SU-DHL-6 (cell line): ENCODE measurements around the gene SDS.

Experiments used
- H2AFZ ChIP-seq: fragments of 200-600 bp; sonication (generic); 2 replicates; pipeline ENCODE4 v1.6.1; 2014; ENCODE audit warnings: low read depth, mild to moderate bottlenecking, moderate library complexity, mixed read lengths, antibody characterized with exemption, low read length; ENCODE audit not compliant: severe bottlenecking
- H3F3A ChIP-seq: fragments of 200-600 bp; shearing (Covaris generic); 2 replicates; pipeline ENCODE4 v1.6.0; 2016; ENCODE audit warnings: antibody characterized with exemption, mild to moderate bottlenecking; ENCODE audit not compliant: insufficient read depth
- H3K27ac ChIP-seq: fragments of 200-600 bp; sonication (generic); 2 replicates; pipeline ENCODE4 v1.5.1; 2016; ENCODE audit warnings: low read depth, mild to moderate bottlenecking, low read length, moderate library complexity, mixed read lengths
- H3K27me3 ChIP-seq: fragments of 200-600 bp; sonication (generic), shearing (Covaris generic); 2 replicates; pipeline ENCODE4 v1.6.0; 2014; ENCODE audit warnings: mild to moderate bottlenecking, low read length
- H3K36me3 ChIP-seq: fragments of 200-600 bp; sonication (generic); 2 replicates; pipeline ENCODE4 v1.6.1; 2014; ENCODE audit warnings: mild to moderate bottlenecking, low read length, mixed read lengths
- H3K4me2 ChIP-seq: fragments of 300-600, 200-600 bp; shearing (Covaris generic), sonication (generic); 2 replicates; pipeline ENCODE4 v1.6.0; 2014; ENCODE audit warnings: low read length, low read depth, mild to moderate bottlenecking; ENCODE audit not compliant: poor library complexity, severe bottlenecking
- H3K4me3 ChIP-seq: fragments of 200-600 bp; sonication (generic); 2 replicates; pipeline ENCODE4 v1.5.1; 2014; ENCODE audit warnings: antibody characterized with exemption, low read length, mild to moderate bottlenecking, mixed read lengths; ENCODE audit not compliant: insufficient read depth, poor library complexity, severe bottlenecking
- H3K79me2 ChIP-seq: fragments of 200-600 bp; sonication (generic); 2 replicates; pipeline ENCODE4 v1.6.1; 2014; ENCODE audit warnings: mild to moderate bottlenecking, low read length, moderate library complexity; ENCODE audit not compliant: insufficient read depth
- H3K9ac ChIP-seq: fragments of 200-600 bp; sonication (generic); 2 replicates; pipeline ENCODE4 v1.7.0; 2014; ENCODE audit warnings: mild to moderate bottlenecking, low read length
- H3K9me2 ChIP-seq: fragments of 200-600 bp; sonication (generic); replicated peaks from 2 replicates; pipeline ENCODE4 v1.6.1; 2014; ENCODE audit warnings: low read length; ENCODE audit not compliant: insufficient read depth
- H3K9me3 ChIP-seq: fragments of 200-600 bp; sonication (generic); 2 replicates; pipeline ENCODE4 v1.6.1; 2014; ENCODE audit warnings: low read length, mixed read lengths; ENCODE audit not compliant: insufficient read depth
- H4K20me1 ChIP-seq: fragments of 200-600 bp; sonication (generic); 2 replicates; pipeline ENCODE4 v1.6.1; 2014; ENCODE audit warnings: low read depth, mild to moderate bottlenecking, antibody characterized with exemption, low read length, moderate library complexity, mixed read lengths
- CTCF ChIP-seq: fragments of 200-600 bp; sonication (generic); IDR thresholded peaks from one replicate; pipeline ENCODE4 v1.5.1; 2017; ENCODE audit warnings: antibody characterized with exemption, mild to moderate bottlenecking, low read length, moderate library complexity; ENCODE audit not compliant: insufficient read depth, poor library complexity, severe bottlenecking
- EZH2phosphoT487 ChIP-seq: fragments of 200-600 bp; sonication (generic), shearing (Covaris generic); conservative IDR thresholded peaks from 2 replicates; pipeline ENCODE4 v1.6.1; 2018; ENCODE audit warnings: mild to moderate bottlenecking, antibody characterized with exemption, low read length, moderate library complexity, mixed read lengths

The SDS gene

DNA sequence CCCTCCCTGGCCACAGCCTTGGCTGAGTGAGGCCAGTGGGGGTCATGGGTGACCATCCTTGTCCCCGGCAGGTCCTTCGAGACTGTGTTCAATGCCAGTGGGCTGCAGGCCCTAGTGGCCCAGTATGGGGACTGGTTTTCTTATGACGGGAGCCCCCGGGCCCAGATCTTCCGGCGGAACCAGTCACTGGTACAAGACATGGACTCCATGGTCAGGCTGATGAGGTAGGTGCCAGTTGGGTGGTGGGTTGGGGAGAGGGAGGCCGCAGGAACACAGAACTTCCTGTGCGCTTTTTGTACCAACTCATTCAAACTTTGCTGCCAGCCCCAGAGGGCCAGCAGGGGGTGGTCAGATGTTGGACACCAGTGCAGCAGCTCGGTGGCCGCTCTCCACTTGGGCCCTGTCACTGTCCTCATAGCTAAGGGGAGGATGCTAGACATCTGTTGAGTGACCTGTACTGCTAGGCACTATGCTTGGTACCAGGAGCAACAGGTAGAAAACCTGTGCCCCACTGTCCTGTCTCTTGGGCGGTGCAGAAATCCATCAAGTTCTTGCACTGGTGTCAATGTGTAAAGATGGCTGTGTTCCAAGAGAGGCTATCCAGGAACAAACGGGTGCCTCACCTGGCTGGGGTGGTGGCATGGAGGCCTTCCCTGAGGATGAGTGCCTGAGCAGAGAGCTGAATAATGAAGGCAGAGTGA is 16.7 kb downstream of the SDS start:
- Histone ChIP-seq H3F3A (no peaks in the 10 kb centered on the region), H3K9me3 (no peaks in the 10 kb centered on the region), H3K27ac (no peak overlapping the region), H3K4me3 (no peak overlapping the region), H3K79me2 (no peaks in the 10 kb centered on the region), H4K20me1 (no peaks in the 10 kb centered on the region), H3K27me3 (no peaks in the 10 kb centered on the region), H2AFZ (no peak overlapping the region), H3K36me3 (no peaks in the 10 kb centered on the region), H3K4me2 (no peak overlapping the region), H3K9me2 (no peaks in the 10 kb centered on the region), H3K9ac (no peak overlapping the region)
- TF ChIP-seq EZH2phosphoT487 (no peak), CTCF (no peak)

- Histone ChIP-seq H2AFZ (no peak overlapping the region), H3K4me3 (no peak overlapping the region), H3K27me3 (no peaks in the 10 kb centered on the region), H4K20me1 (no peaks in the 10 kb centered on the region), H3K9ac (no peak overlapping the region), H3K9me3 (no peaks in the 10 kb centered on the region), H3K4me2 (no peak overlapping the region), H3K79me2 (no peaks in the 10 kb centered on the region), H3F3A (no peaks in the 10 kb centered on the region), H3K27ac (no peak overlapping the region), H3K9me2 (no peaks in the 10 kb centered on the region), H3K36me3 (no peaks in the 10 kb centered on the region)
- TF ChIP-seq CTCF (no peak), EZH2phosphoT487 (no peak)
These were observed 18.3 kb downstream of the SDS start for GRCh38 chr12:113385282-113385882.

- Histone ChIP-seq H3K4me3 (no peak overlapping the region), H3K27me3 (no peaks in the 10 kb centered on the region), H3F3A (no peaks in the 10 kb centered on the region), H3K27ac (no peak overlapping the region), H2AFZ (no peak overlapping the region), H3K9me2 (no peaks in the 10 kb centered on the region), H3K79me2 (no peaks in the 10 kb centered on the region), H3K9me3 (no peaks in the 10 kb centered on the region), H3K4me2 (no peak overlapping the region), H4K20me1 (no peaks in the 10 kb centered on the region), H3K36me3 (no peaks in the 10 kb centered on the region), H3K9ac (no peak overlapping the region)
- TF ChIP-seq CTCF, result no peak
- TF ChIP-seq EZH2phosphoT487, result no peak
These were observed 18.9 kb downstream of the SDS start for GRCh38 chr12:113384778-113385177.
